NK-92 (cell line): ENCODE measurements around the gene TGM3.

Experiments
- DNase-seq: peaks from one replicate; lab custom pipeline; 2025; ENCODE audit not compliant: unreplicated experiment; lab: John Stamatoyannopoulos, UW

TGM3 gene

GRCh38 chr20:2374346-2375125 is 78.7 kb downstream of the TGM3 start:
- DNase-seq: no peak

- no peak for DNase-seq
Measured at GRCh38 chr20:2378893-2379292, 83.1 kb downstream of the TGM3 start.

GRCh38 chr20:2379511-2380229 is 83.9 kb downstream of the TGM3 start:
- DNase-seq: no peak

- DNase-seq: no peak
Measured at GRCh38 chr20:2380601-2381000, 84.8 kb downstream of the TGM3 start, which contains the start of gene TGM6. TSS of gene TGM6 (plus strand) at chr20:2380901. CDS start at chr20:2380969, 68 bp downstream.

- no peak for DNase-seq
Measured at GRCh38 chr20:2381303-2381702, 85.5 kb downstream of the TGM3 start.

GRCh38 chr20:2382833-2383232 is 87.0 kb downstream of the TGM3 start:
- no peak for DNase-seq

GRCh38 chr20:2385026-2385425 is 89.2 kb downstream of the TGM3 start:
- DNase-seq: no peak

GRCh38 chr20:2385496-2385895 is 89.7 kb downstream of the TGM3 start:
- no peak for DNase-seq

- DNase-seq: no peak
Measured at GRCh38 chr20:2386516-2387179, 90.8 kb downstream of the TGM3 start.

- no peak for DNase-seq
Measured at GRCh38 chr20:2387180-2387577, 91.4 kb downstream of the TGM3 start.

- no peak for DNase-seq
Measured at GRCh38 chr20:2387580-2387979, 91.8 kb downstream of the TGM3 start.
